GM12865 (cell line): ENCODE results near the gene CDK18.

ENCODE experiments used
- DNase-seq: peaks from one replicate; pipeline ENCODE4 v3.0.0; 2010; ENCODE audit warnings: low read depth
- H3K4me3 ChIP-seq: 2 replicates; pipeline ENCODE4 v1.5.1; 2011; ENCODE audit warnings: mild to moderate bottlenecking, low read depth, low read length, control low read depth
- CTCF ChIP-seq: IDR thresholded peaks from 2 replicates; pipeline ENCODE4 v1.5.1; 2011; ENCODE audit warnings: low read length, control low read depth, low read depth, inconsistent platforms; ENCODE audit not compliant: insufficient read depth; ENCODE audit errors: missing control alignments

CDK18 gene

GRCh38 chr1:205522692-205523091 is 18.2 kb downstream of the CDK18 start:
- DNase-seq = no peak
- no peak overlapping the region for H3K4me3 ChIP-seq
- TF ChIP-seq CTCF = no peak

GRCh38 chr1:205523261-205523890 is 18.9 kb downstream of the CDK18 start:
- no peak for TF ChIP-seq CTCF
- DNase-seq = no peak
- H3K4me3 ChIP-seq = no peak overlapping the region

- H3K4me3 ChIP-seq = no peak overlapping the region
- DNase-seq = peak; percentile 70
- TF ChIP-seq CTCF = peak; percentile 75
Measured at GRCh38 chr1:205523891-205524793, 19.7 kb downstream of the CDK18 start.

- DNase-seq = no peak
- no peak for TF ChIP-seq CTCF
- H3K4me3 ChIP-seq = no peak overlapping the region
Measured at GRCh38 chr1:205524794-205525101, 20.3 kb downstream of the CDK18 start.

- no peak for TF ChIP-seq CTCF
- no peak for DNase-seq
- no peak overlapping the region for H3K4me3 ChIP-seq
Measured at GRCh38 chr1:205525495-205526285, 21.2 kb downstream of the CDK18 start.

GRCh38 chr1:205526431-205526830 is 22.0 kb downstream of the CDK18 start:
- DNase-seq = no peak
- no peak overlapping the region for H3K4me3 ChIP-seq
- TF ChIP-seq CTCF = no peak
